Osteocyte (in vitro differentiated cells): ENCODE measurements around the gene HOXC9. TPM values are rescaled to one million over a fixed set of nuclear protein-coding genes. Genes with fewer than 3 reads are reported as not detected.

Source experiments
- DNase-seq: peaks from one replicate; pipeline ENCODE4 v3.0.0; 2021; ENCODE audit warnings: mixed read lengths; ENCODE audit not compliant: unreplicated experiment; ENCODE audit errors: extremely low spot score
- H3K27ac Mint-ChIP-seq: one replicate; pipeline ENCODE4 v1.8.0; 2021; ENCODE audit warnings: mild to moderate bottlenecking, mixed read lengths; ENCODE audit not compliant: unreplicated experiment
- H3K27me3 Mint-ChIP-seq: one replicate; pipeline ENCODE4 v1.8.0; 2021; ENCODE audit warnings: mixed read lengths; ENCODE audit not compliant: unreplicated experiment
- H3K36me3 Mint-ChIP-seq: one replicate; pipeline ENCODE4 v1.8.0; 2021; ENCODE audit warnings: mixed read lengths; ENCODE audit not compliant: unreplicated experiment
- H3K4me1 Mint-ChIP-seq: one replicate; pipeline ENCODE4 v1.8.0; 2021; ENCODE audit warnings: mixed read lengths; ENCODE audit not compliant: unreplicated experiment
- H3K4me3 Mint-ChIP-seq: one replicate; pipeline ENCODE4 v1.8.0; 2021; ENCODE audit warnings: mild to moderate bottlenecking, moderate library complexity, mixed read lengths; ENCODE audit not compliant: unreplicated experiment
- H3K9me3 Mint-ChIP-seq: one replicate; pipeline ENCODE4 v1.8.0; 2021; ENCODE audit warnings: mixed read lengths; ENCODE audit not compliant: unreplicated experiment
- CTCF ChIP-seq: fragments of 200-600 bp; sonication (generic); IDR thresholded peaks from 2 replicates; pipeline ENCODE4 v1.5.0; 2021; ENCODE audit warnings: antibody characterized with exemption, mild to moderate bottlenecking, moderate library complexity
- total RNA-seq: library from RNA; stranded (reverse); gene quantifications from 2 replicates; pipeline ENCODE4 v1.2.1, GENCODE V29; 2021

Gene HOXC9
- total RNA-seq, 1 donor from 2014 or later: not detected

GRCh38 chr12:54044425-54045103, 44.6 kb downstream of the HOXC9 start:
- Mint-ChIP-seq H3K27me3 (peaks cover 93% of the 10 kb centered on the region), H3K4me1 (no peaks in the 10 kb centered on the region), H3K4me3 (no peak overlapping the region), H3K36me3 (no peaks in the 10 kb centered on the region), H3K27ac (no peak overlapping the region), H3K9me3 (no peaks in the 10 kb centered on the region)
- DNase-seq: no peak
- TF ChIP-seq CTCF: no peak

- no peaks in the 10 kb centered on the region for H3K9me3 Mint-ChIP-seq
- no peak for TF ChIP-seq CTCF
- no peaks in the 10 kb centered on the region for H3K4me1 Mint-ChIP-seq
- H3K4me3 Mint-ChIP-seq: no peak overlapping the region
- H3K27ac Mint-ChIP-seq: no peak overlapping the region
- H3K27me3 Mint-ChIP-seq: peaks cover 93% of the 10 kb centered on the region
- H3K36me3 Mint-ChIP-seq: no peaks in the 10 kb centered on the region
- no peak for DNase-seq
Observed at GRCh38 chr12:54045401-54045800, 45.4 kb downstream of the HOXC9 start.

GRCh38 chr12:54045868-54046521, 46.0 kb downstream of the HOXC9 start:
- no peaks in the 10 kb centered on the region for H3K4me1 Mint-ChIP-seq
- H3K36me3 Mint-ChIP-seq: no peaks in the 10 kb centered on the region
- TF ChIP-seq CTCF: no peak
- H3K27me3 Mint-ChIP-seq: peaks cover 95% of the 10 kb centered on the region
- no peak overlapping the region for H3K4me3 Mint-ChIP-seq
- no peaks in the 10 kb centered on the region for H3K9me3 Mint-ChIP-seq
- DNase-seq: no peak
- no peak overlapping the region for H3K27ac Mint-ChIP-seq

GRCh38 chr12:54046809-54047159, 46.8 kb downstream of the HOXC9 start:
- DNase-seq: no peak
- no peak for TF ChIP-seq CTCF
- Mint-ChIP-seq H3K9me3 (no peaks in the 10 kb centered on the region), H3K36me3 (no peaks in the 10 kb centered on the region), H3K27ac (no peak overlapping the region), H3K4me1 (no peaks in the 10 kb centered on the region), H3K27me3 (peaks cover 97% of the 10 kb centered on the region), H3K4me3 (no peak overlapping the region)

GRCh38 chr12:54047160-54047963, 47.4 kb downstream of the HOXC9 start:
- Mint-ChIP-seq H3K4me1 (no peaks in the 10 kb centered on the region), H3K9me3 (no peaks in the 10 kb centered on the region), H3K4me3 (no peak overlapping the region), H3K36me3 (no peaks in the 10 kb centered on the region), H3K27me3 (peaks cover 98% of the 10 kb centered on the region), H3K27ac (no peak overlapping the region)
- TF ChIP-seq CTCF: no peak
- DNase-seq: no peak
